SU-DHL-6 (cell line): Measurements from ENCODE around the gene SLC7A6.
A peak's percentile ranks its signal among the peaks of the same experiment; 100 is the strongest.

ENCODE experiments used
- H2AFZ ChIP-seq: fragments of 200-600 bp; sonication (generic); 2 replicates; pipeline ENCODE4 v1.6.1; 2014; ENCODE audit warnings: low read depth, mild to moderate bottlenecking, moderate library complexity, mixed read lengths, antibody characterized with exemption, low read length; ENCODE audit not compliant: severe bottlenecking
- H3F3A ChIP-seq: fragments of 200-600 bp; shearing (Covaris generic); 2 replicates; pipeline ENCODE4 v1.6.0; 2016; ENCODE audit warnings: antibody characterized with exemption, mild to moderate bottlenecking; ENCODE audit not compliant: insufficient read depth
- H3K27ac ChIP-seq: fragments of 200-600 bp; sonication (generic); 2 replicates; pipeline ENCODE4 v1.5.1; 2016; ENCODE audit warnings: low read depth, mild to moderate bottlenecking, low read length, moderate library complexity, mixed read lengths
- H3K27me3 ChIP-seq: fragments of 200-600 bp; sonication (generic), shearing (Covaris generic); 2 replicates; pipeline ENCODE4 v1.6.0; 2014; ENCODE audit warnings: mild to moderate bottlenecking, low read length
- H3K36me3 ChIP-seq: fragments of 200-600 bp; sonication (generic); 2 replicates; pipeline ENCODE4 v1.6.1; 2014; ENCODE audit warnings: mild to moderate bottlenecking, low read length, mixed read lengths
- H3K4me2 ChIP-seq: fragments of 300-600, 200-600 bp; shearing (Covaris generic), sonication (generic); 2 replicates; pipeline ENCODE4 v1.6.0; 2014; ENCODE audit warnings: low read length, low read depth, mild to moderate bottlenecking; ENCODE audit not compliant: poor library complexity, severe bottlenecking
- H3K4me3 ChIP-seq: fragments of 200-600 bp; sonication (generic); 2 replicates; pipeline ENCODE4 v1.5.1; 2014; ENCODE audit warnings: antibody characterized with exemption, low read length, mild to moderate bottlenecking, mixed read lengths; ENCODE audit not compliant: insufficient read depth, poor library complexity, severe bottlenecking
- H3K79me2 ChIP-seq: fragments of 200-600 bp; sonication (generic); 2 replicates; pipeline ENCODE4 v1.6.1; 2014; ENCODE audit warnings: mild to moderate bottlenecking, low read length, moderate library complexity; ENCODE audit not compliant: insufficient read depth
- H3K9ac ChIP-seq: fragments of 200-600 bp; sonication (generic); 2 replicates; pipeline ENCODE4 v1.7.0; 2014; ENCODE audit warnings: mild to moderate bottlenecking, low read length
- H3K9me2 ChIP-seq: fragments of 200-600 bp; sonication (generic); replicated peaks from 2 replicates; pipeline ENCODE4 v1.6.1; 2014; ENCODE audit warnings: low read length; ENCODE audit not compliant: insufficient read depth
- H3K9me3 ChIP-seq: fragments of 200-600 bp; sonication (generic); 2 replicates; pipeline ENCODE4 v1.6.1; 2014; ENCODE audit warnings: low read length, mixed read lengths; ENCODE audit not compliant: insufficient read depth
- H4K20me1 ChIP-seq: fragments of 200-600 bp; sonication (generic); 2 replicates; pipeline ENCODE4 v1.6.1; 2014; ENCODE audit warnings: low read depth, mild to moderate bottlenecking, antibody characterized with exemption, low read length, moderate library complexity, mixed read lengths
- EZH2phosphoT487 ChIP-seq: fragments of 200-600 bp; sonication (generic), shearing (Covaris generic); conservative IDR thresholded peaks from 2 replicates; pipeline ENCODE4 v1.6.1; 2018; ENCODE audit warnings: mild to moderate bottlenecking, antibody characterized with exemption, low read length, moderate library complexity, mixed read lengths
- TF ChIP-seq, protein P1 (sequence below): fragments of 200-600 bp; sonication (generic); IDR thresholded peaks from one replicate; pipeline ENCODE4 v1.5.1; 2017; ENCODE audit warnings: antibody characterized with exemption, mild to moderate bottlenecking, low read length, moderate library complexity; ENCODE audit not compliant: insufficient read depth, poor library complexity, severe bottlenecking

The SLC7A6 gene

DNA sequence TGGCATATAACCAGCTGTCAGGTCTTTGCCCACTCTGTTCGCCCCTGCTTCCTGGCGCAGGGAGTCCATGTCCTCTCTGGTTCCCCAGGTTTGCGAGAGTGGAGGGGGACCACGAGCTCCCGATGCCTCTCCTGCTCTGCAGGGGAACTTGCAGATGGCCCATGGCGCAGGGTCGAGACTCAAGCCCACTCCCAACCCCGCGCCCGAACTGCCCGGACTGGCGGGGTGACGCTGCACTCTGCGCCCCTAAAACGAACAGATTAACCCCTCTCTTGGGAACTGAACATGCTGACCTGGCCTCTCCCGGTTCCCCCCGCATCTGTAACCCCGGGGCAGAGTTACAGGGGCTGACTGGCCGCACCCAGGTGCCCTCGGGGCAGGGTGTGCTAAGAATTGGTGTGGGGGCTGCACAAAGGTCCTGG is 19.8 kb upstream of the SLC7A6 start:
- H3F3A ChIP-seq: no peaks in the 10 kb centered on the region
- H2AFZ ChIP-seq: peak overlapping the region; percentile 62
- H3K4me2 ChIP-seq: peak overlapping the region; percentile 56
- peak overlapping the region; percentile 70 for H3K9ac ChIP-seq
- H3K27me3 ChIP-seq: no peaks in the 10 kb centered on the region
- no peaks in the 10 kb centered on the region for H3K9me2 ChIP-seq
- H3K36me3 ChIP-seq: no peaks in the 10 kb centered on the region
- no peak overlapping the region for H3K27ac ChIP-seq
- H3K9me3 ChIP-seq: no peaks in the 10 kb centered on the region
- peaks cover 18% of the 10 kb centered on the region; the same call in 1 of the 2 replicates for H3K79me2 ChIP-seq
- TF ChIP-seq, protein P1, sequence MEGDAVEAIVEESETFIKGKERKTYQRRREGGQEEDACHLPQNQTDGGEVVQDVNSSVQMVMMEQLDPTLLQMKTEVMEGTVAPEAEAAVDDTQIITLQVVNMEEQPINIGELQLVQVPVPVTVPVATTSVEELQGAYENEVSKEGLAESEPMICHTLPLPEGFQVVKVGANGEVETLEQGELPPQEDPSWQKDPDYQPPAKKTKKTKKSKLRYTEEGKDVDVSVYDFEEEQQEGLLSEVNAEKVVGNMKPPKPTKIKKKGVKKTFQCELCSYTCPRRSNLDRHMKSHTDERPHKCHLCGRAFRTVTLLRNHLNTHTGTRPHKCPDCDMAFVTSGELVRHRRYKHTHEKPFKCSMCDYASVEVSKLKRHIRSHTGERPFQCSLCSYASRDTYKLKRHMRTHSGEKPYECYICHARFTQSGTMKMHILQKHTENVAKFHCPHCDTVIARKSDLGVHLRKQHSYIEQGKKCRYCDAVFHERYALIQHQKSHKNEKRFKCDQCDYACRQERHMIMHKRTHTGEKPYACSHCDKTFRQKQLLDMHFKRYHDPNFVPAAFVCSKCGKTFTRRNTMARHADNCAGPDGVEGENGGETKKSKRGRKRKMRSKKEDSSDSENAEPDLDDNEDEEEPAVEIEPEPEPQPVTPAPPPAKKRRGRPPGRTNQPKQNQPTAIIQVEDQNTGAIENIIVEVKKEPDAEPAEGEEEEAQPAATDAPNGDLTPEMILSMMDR: no peak
- TF ChIP-seq EZH2phosphoT487: no peak
- H3K4me3 ChIP-seq: peak overlapping the region; percentile 70
- H4K20me1 ChIP-seq: no peaks in the 10 kb centered on the region

DNA sequence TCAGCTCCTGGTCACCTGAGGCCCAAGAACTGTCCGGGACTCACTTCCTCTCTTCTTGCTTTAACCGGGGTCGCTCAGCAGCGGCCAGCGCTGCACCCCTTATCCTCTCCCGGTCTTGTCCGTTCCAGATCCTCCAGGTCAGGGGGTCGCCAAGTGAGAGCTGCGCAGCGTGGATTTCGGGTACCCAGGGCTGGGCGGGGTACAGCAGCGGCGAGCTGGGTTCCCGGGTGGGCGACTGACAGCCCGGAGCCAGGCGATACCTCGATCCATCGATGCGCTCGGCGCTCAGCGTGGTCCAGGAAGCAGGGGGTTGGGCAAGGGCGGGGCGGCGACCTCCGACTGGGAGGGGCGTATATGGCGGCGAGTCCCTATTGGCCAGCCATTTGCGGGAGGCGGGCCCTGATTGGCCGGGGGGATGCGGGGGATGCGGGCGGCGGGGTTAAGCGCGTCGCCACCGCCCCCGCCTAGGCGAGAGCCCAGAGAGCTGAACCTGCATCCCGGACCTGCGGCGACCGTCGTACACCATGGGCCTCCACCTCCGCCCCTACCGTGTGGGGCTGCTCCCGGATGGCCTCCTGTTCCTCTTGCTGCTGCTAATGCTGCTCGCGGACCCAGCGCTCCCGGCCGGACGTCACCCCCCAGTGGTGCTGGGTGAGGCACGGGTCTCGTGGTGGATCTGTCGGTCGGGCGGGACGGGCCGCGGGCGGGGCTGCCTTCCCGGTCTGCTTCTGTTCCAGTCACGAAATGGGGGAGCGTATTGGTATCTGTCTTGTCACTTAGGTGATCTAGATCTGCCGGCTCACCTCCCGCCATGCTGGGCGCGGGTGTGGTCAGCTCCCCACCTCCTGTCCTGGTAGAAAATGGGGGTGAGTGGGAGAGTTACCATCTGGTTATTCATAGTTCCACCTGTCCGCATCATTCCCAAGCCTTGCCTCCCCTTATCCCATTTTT is 19.1 kb upstream of the SLC7A6 start, which contains the start of gene PLA2G15:
Gene PLA2G15 (plus strand): TSS at position 471 of the 951 bp plus-strand sequence. CDS start 54 bp downstream, at position 525.
- Histone ChIP-seq H3F3A (no peaks in the 10 kb centered on the region), H3K4me2 (peak within 1 kb of the TSS; percentile 69), H2AFZ (peak within 1 kb of the TSS; percentile 62), H3K79me2 (peaks cover 18% of the 10 kb centered on the region; the same call in 1 of the 2 replicates), H4K20me1 (no peaks in the 10 kb centered on the region), H3K27ac (no peak within 1 kb of the TSS), H3K27me3 (no peaks in the 10 kb centered on the region), H3K9ac (peak within 1 kb of the TSS; percentile 70), H3K9me2 (no peaks in the 10 kb centered on the region), H3K36me3 (no peaks in the 10 kb centered on the region), H3K4me3 (peak within 1 kb of the TSS; percentile 80), H3K9me3 (no peaks in the 10 kb centered on the region)
- TF ChIP-seq, protein P1: no peak
- TF ChIP-seq EZH2phosphoT487: no peak

GRCh38 chr16:68246121-68246520 is 18.2 kb upstream of the SLC7A6 start:
- Histone ChIP-seq H3K4me3 (peak overlapping the region; percentile 80), H3F3A (peaks cover 5% of the 10 kb centered on the region), H3K36me3 (no peaks in the 10 kb centered on the region), H3K27ac (no peak overlapping the region), H4K20me1 (no peaks in the 10 kb centered on the region), H3K4me2 (peak overlapping the region; percentile 69), H3K9me3 (no peaks in the 10 kb centered on the region), H3K9me2 (no peaks in the 10 kb centered on the region), H3K9ac (peak overlapping the region; percentile 70), H3K27me3 (no peaks in the 10 kb centered on the region), H2AFZ (no peak overlapping the region), H3K79me2 (peaks cover 18% of the 10 kb centered on the region; the same call in 1 of the 2 replicates)
- TF ChIP-seq, protein P1: no peak
- no peak for TF ChIP-seq EZH2phosphoT487
